Left ventricle myocardium inferior (tissue), 1 donor: ENCODE results near the gene PRRC2B. TPM values are rescaled to one million over a fixed set of nuclear protein-coding genes. Genes with fewer than 3 reads are reported as not detected.

ENCODE experiments used
- DNase-seq: peaks from one replicate; pipeline ENCODE4 v3.0.0-alpha.2; 2020
- H3K27ac ChIP-seq: fragments of 200-600 bp; replicated peaks from 2 replicates; pipeline ENCODE4 v1.8.0; 2021
- H3K27me3 ChIP-seq: fragments of 200-600 bp; 2 replicates; pipeline ENCODE4 v1.8.0; 2021; ENCODE audit warnings: low read depth
- H3K36me3 ChIP-seq: fragments of 200-600 bp; 2 replicates; pipeline ENCODE4 v1.8.0; 2021
- H3K4me1 ChIP-seq: fragments of 200-600 bp; 2 replicates; pipeline ENCODE4 v1.8.0; 2021
- H3K4me3 ChIP-seq: fragments of 200-600 bp; 2 replicates; pipeline ENCODE4 v1.8.0; 2021; ENCODE audit warnings: mild to moderate bottlenecking, moderate library complexity
- H3K9me3 ChIP-seq: fragments of 200-600 bp; replicated peaks from 2 replicates; pipeline ENCODE4 v1.8.0; 2021
- CTCF ChIP-seq: fragments of 200-600 bp; IDR thresholded peaks from 2 replicates; pipeline ENCODE4 v1.8.0; 2021; ENCODE audit warnings: antibody characterized with exemption, mild to moderate bottlenecking, borderline replicate concordance
- intact Hi-C: fragments of 100-400 bp; cut with micrococcal nuclease; formaldehyde crosslinking; loops from one replicate; pipeline ENCODE4 v1.11.0; 2022
- total RNA-seq: library from RNA; stranded (reverse); fragmentation: NEBNext Ultra II Directional; extraction: Animal tissue kit (Norgen Biotek cat#: 25700); gene quantifications from one replicate; pipeline ENCODE4 v1.2.1, GENCODE V29; 2021
- donor health status: DM: no; HTN: yes; CAD: no; lungs with severe emphysema.

PRRC2B gene
- total RNA-seq, 1 donor from 2014 or later = 109 TPM

GRCh38 chr9:131441441-131441840 lies 47.6 kb downstream of the PRRC2B start:
- no peak for DNase-seq
- peaks cover 97% of the 10 kb centered on the region for H3K36me3 ChIP-seq
- TF ChIP-seq CTCF = no peak
- no peak overlapping the region for H3K4me3 ChIP-seq
- intact Hi-C loops = no loop called here
- H3K4me1 ChIP-seq = peaks cover 5% of the 10 kb centered on the region
- no peaks in the 10 kb centered on the region for H3K27me3 ChIP-seq
- no peaks in the 10 kb centered on the region for H3K9me3 ChIP-seq
- no peak overlapping the region for H3K27ac ChIP-seq

GRCh38 chr9:131442351-131442750 lies 48.5 kb downstream of the PRRC2B start:
- Histone ChIP-seq H3K27ac (no peak overlapping the region), H3K9me3 (no peaks in the 10 kb centered on the region), H3K4me1 (peaks cover under 1% of the 10 kb centered on the region), H3K27me3 (no peaks in the 10 kb centered on the region), H3K4me3 (no peak overlapping the region), H3K36me3 (peaks cover 97% of the 10 kb centered on the region)
- no peak for TF ChIP-seq CTCF
- no peak for DNase-seq
- intact Hi-C loops = no loop called here

GRCh38 chr9:131443648-131444047 lies 49.8 kb downstream of the PRRC2B start:
- no peak for DNase-seq
- H3K36me3 ChIP-seq = peaks cover 97% of the 10 kb centered on the region
- intact Hi-C loops = no loop called here

DNA sequence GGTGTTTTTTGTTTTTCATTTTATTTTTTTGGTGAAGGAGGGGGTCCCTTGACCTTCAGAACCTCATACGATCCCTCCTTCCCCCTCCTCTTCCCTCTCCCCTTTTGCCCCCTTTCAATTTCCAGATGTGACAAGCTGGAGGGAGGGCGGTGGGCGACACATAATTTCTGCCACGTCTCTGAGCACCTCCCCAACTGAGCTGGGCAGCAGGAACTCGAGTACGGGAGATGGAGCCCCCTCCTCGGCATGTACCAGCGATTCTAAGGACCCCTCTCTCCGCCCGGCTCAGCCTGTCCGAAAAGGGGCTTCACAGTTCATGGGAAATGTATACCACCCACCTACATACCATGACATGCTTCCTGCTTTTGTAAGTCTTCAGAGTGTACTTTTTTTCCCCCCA lies 52.4 kb downstream of the PRRC2B start:
- Histone ChIP-seq H3K9me3 (no peaks in the 10 kb centered on the region), H3K27me3 (no peaks in the 10 kb centered on the region), H3K27ac (no peak overlapping the region), H3K4me1 (peaks cover 4% of the 10 kb centered on the region), H3K36me3 (peaks cover 95% of the 10 kb centered on the region), H3K4me3 (no peak overlapping the region)
- intact Hi-C loops = no loop called here
- DNase-seq = no peak
- TF ChIP-seq CTCF = no peak

More at GRCh38 chr9:131443648-131444047, 49.8 kb downstream of the PRRC2B start:
- no peak for TF ChIP-seq CTCF
- Histone ChIP-seq H3K9me3 (no peaks in the 10 kb centered on the region), H3K27me3 (no peaks in the 10 kb centered on the region), H3K4me3 (no peak overlapping the region), H3K4me1 (peaks cover 4% of the 10 kb centered on the region), H3K27ac (no peak overlapping the region)

- no peaks in the 10 kb centered on the region for H3K9me3 ChIP-seq
- H3K27ac ChIP-seq = peak overlapping the region; percentile 1
- H3K4me3 ChIP-seq = no peak overlapping the region
- TF ChIP-seq CTCF = no peak
- no peaks in the 10 kb centered on the region for H3K27me3 ChIP-seq
- intact Hi-C loops = no loop called here
- peaks cover 93% of the 10 kb centered on the region for H3K36me3 ChIP-seq
- no peak for DNase-seq
- peaks cover 4% of the 10 kb centered on the region for H3K4me1 ChIP-seq
These were observed 53.3 kb downstream of the PRRC2B start for GRCh38 chr9:131447148-131447547.

DNA sequence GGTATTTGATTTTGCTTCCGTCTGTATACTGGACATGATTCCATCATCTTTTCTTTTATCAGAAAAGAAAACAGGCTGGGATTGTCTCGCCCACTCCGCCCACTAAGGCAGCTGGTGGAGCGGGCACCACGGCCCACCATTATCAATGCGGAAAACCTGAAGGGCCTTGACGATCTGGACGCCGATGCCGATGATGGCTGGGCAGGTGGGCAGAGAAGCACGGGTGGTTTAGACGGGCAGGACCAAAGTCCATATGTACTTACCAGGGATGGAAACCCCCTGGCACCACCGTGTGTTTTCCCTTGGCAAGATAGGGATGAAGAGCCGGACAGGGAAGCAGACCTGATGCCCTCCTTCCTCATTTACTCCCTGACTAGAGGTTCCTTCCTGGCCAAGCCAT lies 53.7 kb downstream of the PRRC2B start:
- intact Hi-C loops = no loop called here
- H3K36me3 ChIP-seq = peaks cover 91% of the 10 kb centered on the region
- no peaks in the 10 kb centered on the region for H3K27me3 ChIP-seq
- H3K4me3 ChIP-seq = no peak overlapping the region
- peaks cover 4% of the 10 kb centered on the region for H3K4me1 ChIP-seq
- H3K9me3 ChIP-seq = no peaks in the 10 kb centered on the region
- DNase-seq = no peak
- no peak overlapping the region for H3K27ac ChIP-seq
- no peak for TF ChIP-seq CTCF
